ENCODE data around the gene NSDHL.

NSDHL gene

GRCh38 chrX:152842772-152843338, 12.0 kb downstream of the NSDHL start:
- no peak overlapping the region for H3K4me3 ChIP-seq (ENCODE audit: low read length)
- no peak for DNase-seq (ENCODE audit: low read depth, low spot score)

DNA sequence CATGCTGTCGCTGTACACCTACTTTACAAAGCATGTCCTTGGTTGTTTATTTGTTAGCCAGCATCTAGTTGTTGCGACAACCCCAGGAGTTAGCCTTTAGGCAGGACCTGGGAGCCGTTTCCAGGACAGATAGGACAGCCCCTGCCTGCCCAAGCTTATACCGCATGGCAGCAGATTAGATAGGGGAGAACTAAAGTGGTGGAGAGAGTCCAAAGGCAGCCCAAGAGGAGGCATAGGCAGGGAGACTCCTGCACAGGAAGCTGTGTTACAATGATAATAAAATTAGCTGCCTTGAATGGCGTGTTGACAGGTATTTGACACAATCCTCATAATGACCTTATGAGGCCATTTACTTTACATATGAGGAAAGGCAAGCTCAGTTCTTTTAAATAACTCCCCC, 13.0 kb downstream of the NSDHL start:
- no peak overlapping the region for H3K4me3 ChIP-seq (ENCODE audit: low read length)
- no peak for DNase-seq (ENCODE audit: low read depth, low spot score)

- DNase-seq (ENCODE audit: low read depth, low spot score) = no peak
- no peak overlapping the region for H3K4me3 ChIP-seq (ENCODE audit: low read length)
Measured at GRCh38 chrX:152844256-152844655, 13.4 kb downstream of the NSDHL start.

GRCh38 chrX:152845618-152846240, 14.9 kb downstream of the NSDHL start:
- DNase-seq (ENCODE audit: low read depth, low spot score) = no peak

GRCh38 chrX:152847281-152847680, 16.4 kb downstream of the NSDHL start:
- no peak for DNase-seq (ENCODE audit: low read depth, low spot score)
- H3K4me3 ChIP-seq (ENCODE audit: low read length) = no peak overlapping the region

More at GRCh38 chrX:152845618-152846240, 14.9 kb downstream of the NSDHL start:
- H3K4me3 ChIP-seq (ENCODE audit: low read length) = no peak overlapping the region

DNA sequence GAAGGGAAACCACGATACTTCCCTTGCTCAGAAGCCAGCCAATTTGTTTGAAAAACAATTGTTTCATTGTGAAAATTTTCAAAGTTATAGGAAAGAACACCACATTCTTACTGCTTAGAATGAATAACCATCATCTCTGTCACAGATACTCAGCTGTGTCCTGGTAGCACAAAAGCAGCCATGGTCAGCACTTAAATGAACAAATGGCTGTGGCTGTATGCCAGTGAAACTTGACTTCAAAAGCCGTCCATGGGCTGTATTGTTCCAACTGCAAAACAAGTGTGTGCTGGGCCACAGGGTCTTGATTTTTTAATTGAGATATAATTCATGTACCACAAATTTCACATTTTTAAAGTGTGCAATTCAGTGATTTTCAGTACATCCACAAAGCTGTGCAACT, 19.6 kb downstream of the NSDHL start:
- DNase-seq (ENCODE audit: low read depth, low spot score) = no peak
- H3K4me3 ChIP-seq (ENCODE audit: low read length) = no peak overlapping the region

DNA sequence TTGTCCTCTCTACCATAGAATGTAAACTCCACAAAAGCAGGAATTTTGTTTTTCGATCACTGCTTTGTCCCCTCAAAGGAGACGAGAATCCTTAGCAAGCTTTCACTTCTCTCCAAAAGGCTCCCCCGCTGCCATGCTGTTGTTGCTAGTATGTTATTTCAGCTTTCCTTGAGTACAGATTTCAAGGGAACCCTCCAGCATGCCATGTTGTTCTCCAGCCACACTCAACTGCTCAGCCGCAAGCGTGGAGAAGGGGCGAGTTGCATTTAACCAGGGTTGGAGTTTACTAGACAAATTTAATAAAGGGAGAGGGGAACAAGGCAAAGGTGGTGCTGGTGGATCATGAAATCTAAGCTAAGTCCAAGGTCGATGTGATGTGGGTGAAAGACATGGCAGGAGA, 23.1 kb downstream of the NSDHL start:
- no peak overlapping the region for H3K4me3 ChIP-seq (ENCODE audit: low read length)
- no peak for DNase-seq (ENCODE audit: low read depth, low spot score)

DNA sequence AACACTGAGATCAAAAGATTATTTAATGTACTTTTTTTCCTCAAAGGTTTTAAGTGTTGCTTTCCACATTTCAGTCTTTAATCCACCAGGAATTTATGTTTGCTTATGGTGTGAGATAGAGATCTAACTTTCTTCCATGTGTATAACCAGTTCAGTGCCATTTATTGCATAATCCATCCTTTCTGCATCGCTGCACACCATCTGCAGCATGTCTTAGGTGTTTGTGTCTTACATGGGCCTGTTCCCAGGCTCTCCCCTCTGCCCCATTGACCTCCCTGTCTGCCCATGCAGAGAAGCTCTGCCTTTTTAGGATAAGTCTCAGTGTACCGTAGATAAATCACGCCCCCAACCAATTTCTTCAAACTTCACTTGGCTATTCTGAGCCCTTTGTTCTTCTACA, 30.3 kb downstream of the NSDHL start:
- DNase-seq (ENCODE audit: low read depth, low spot score) = no peak
- H3K4me3 ChIP-seq (ENCODE audit: low read length) = no peak overlapping the region

GRCh38 chrX:152861826-152862225, 31.0 kb downstream of the NSDHL start:
- no peak for DNase-seq (ENCODE audit: low read depth, low spot score)
- no peak overlapping the region for H3K4me3 ChIP-seq (ENCODE audit: low read length)

DNA sequence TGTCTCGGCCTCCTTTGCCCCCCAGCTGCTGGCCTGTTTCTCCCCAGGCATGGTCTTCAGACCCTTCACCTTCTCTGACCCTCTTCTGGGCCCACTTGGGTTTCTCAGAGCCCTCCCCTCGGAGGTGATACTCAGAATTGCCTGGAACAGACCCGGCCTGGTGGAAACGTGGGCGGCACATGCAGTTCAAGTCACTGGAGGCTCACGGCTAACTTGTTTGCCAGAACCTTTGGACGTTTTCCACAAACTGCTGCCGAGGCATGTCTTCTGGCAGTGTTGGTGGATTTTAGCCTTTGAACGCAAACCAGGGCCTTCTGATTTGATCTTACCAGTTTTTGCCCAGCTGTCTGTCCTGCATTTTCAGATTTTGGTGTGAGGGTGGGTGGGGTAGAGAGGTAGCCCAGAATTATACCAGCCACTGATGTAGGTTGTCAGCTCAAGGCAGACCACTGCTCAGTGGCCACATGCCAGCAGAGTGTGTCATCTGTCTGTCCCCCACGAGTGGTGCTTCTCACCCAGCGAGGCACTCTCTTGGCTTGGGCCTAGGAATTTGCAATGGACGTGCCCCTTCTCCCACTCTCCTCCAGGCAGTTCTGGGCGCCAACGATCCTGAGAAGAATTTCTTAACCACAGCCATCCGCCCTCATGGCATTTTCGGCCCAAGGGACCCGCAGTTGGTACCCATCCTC, 34.5 kb downstream of the NSDHL start:
- no peak overlapping the region for H3K4me3 ChIP-seq (ENCODE audit: low read length)
- DNase-seq (ENCODE audit: low read depth, low spot score) = no peak

DNA sequence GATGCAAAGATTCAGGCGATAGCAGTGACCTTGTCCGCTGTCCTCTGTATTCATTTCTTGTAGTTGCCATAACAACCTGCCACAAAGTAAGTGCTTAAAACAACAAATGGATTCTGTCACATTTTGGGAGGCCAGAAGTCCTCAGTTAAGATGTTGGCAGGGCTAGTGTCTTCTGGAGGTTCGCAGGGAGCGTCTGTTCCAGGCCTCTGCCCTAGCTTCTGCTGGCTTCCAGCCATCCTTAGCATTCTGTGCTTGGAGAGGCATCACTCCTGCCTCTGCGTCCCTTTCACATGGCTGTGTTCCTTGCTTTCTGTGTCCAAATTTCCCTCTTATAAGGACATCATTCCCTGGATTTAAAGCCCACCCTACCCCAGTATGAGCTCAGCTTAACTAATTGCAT, 35.5 kb downstream of the NSDHL start:
- DNase-seq (ENCODE audit: low read depth, low spot score) = no peak
- no peak overlapping the region for H3K4me3 ChIP-seq (ENCODE audit: low read length)

DNA sequence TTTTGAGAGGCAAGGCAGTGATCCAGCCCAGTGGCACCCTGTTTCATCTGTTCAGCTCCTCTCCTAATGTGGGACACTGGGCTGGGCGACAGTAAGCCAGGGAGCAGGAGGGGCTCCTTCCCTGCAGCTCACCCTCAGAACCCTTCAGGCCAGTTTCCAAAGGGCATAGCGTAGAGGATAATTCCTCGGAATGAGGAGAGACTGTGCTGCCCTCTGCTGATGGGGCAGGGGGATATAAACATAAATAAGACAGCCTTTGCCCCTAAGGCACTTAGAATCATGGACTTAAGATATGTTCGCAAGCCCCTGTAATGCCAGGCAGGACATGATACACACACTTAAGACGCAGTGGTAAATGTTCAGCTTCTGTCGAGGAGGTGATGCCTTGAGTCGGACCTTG, 39.1 kb downstream of the NSDHL start:
- H3K4me3 ChIP-seq (ENCODE audit: low read length) = no peak overlapping the region
- DNase-seq (ENCODE audit: low read depth, low spot score) = no peak

GRCh38 chrX:152871260-152871659, 40.4 kb downstream of the NSDHL start:
- H3K4me3 ChIP-seq (ENCODE audit: low read length) = no peak overlapping the region

DNA sequence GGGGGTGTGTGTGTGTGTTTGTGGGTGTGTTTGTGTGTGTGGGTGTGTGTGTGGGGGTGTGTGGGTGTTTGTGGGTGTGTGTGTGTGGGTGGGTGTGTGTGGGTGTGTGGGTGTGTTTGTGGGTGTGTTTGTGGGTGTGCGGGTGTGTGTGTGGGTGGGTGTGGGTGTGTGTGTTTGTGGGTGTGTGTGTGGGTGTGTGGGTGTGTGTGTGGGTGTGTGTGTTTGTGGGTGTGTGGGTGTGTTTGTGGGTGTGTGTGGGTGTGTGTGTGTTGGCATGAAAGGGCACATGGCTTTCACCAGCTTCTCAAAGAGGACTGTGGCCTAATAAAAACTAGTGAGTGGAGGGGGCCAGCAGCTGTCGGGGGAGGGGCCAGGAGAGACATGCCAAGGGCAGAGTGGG, 41.7 kb downstream of the NSDHL start:
- no peak for DNase-seq (ENCODE audit: low read depth, low spot score)
- no peak overlapping the region for H3K4me3 ChIP-seq (ENCODE audit: low read length)

More at GRCh38 chrX:152871260-152871659, 40.4 kb downstream of the NSDHL start:
- no peak for DNase-seq (ENCODE audit: low read depth, low spot score)

- no peak overlapping the region for H3K4me3 ChIP-seq (ENCODE audit: low read length)
- no peak for DNase-seq (ENCODE audit: low read depth, low spot score)
Measured at GRCh38 chrX:152873361-152873760, 42.5 kb downstream of the NSDHL start.

GRCh38 chrX:152876931-152877840, 46.3 kb downstream of the NSDHL start:
- H3K4me3 ChIP-seq (ENCODE audit: low read length) = no peak overlapping the region
- no peak for DNase-seq (ENCODE audit: low read depth, low spot score)

DNA sequence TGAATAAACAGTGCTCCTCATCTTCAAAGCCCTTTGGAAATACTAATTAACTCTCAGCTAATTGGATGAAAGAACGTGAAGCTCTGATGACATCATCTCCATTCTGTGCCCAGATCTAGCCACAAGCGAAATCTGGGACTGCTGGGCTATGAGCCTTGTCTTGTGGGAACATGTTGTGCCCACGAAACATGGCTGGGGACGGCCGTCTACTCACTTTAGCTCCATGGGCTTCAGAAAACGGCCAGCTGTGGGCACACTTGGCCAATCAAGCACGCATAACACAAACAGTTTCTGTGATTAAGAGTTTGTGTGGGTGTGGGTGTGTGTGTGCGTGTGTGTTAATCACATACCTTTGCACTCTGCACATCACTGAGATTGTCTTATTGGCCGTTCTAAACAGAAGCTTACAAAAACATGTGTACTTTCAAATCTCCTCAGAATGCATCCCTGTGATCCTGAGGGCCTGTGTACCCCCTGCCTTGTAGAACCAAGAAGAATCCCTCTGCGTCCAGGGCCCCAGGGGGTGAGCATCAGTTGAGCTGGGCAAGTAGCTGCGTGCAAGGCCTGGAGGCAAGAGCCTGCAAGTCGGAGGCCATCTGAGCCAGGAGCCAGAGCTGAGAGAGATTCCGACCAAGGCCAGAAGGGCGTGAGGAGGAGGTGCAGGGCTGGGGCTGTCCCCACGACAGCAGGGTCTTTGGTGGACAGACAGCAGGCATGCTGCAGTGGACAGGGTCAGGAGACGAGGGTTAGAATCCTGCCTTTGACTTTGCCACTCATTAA, 48.3 kb downstream of the NSDHL start:
- H3K4me3 ChIP-seq (ENCODE audit: low read length) = no peak overlapping the region
- no peak for DNase-seq (ENCODE audit: low read depth, low spot score)

GRCh38 chrX:152881289-152881688, 50.4 kb downstream of the NSDHL start:
- no peak overlapping the region for H3K4me3 ChIP-seq (ENCODE audit: low read length)
- DNase-seq (ENCODE audit: low read depth, low spot score) = no peak

DNA sequence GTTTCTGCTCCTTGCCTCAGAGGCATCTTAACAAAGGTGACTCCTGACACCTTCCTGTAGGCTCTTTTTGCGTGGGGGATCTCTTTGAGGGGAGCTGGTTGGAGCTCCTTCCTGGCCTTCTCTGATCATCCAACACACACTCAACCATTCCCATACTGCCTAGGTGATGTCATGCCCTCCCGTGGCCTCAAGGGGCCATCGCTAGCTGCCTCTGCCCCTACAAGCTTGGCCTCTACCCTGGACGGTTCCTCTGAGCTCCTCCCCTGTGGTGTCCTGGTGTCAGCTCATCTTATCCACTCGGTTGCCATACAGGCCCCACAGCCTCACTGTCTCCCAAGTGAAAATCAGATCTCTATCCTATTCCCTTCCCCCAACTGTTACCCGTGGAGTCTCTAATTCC, 53.3 kb downstream of the NSDHL start:
- DNase-seq (ENCODE audit: low read depth, low spot score) = no peak
- H3K4me3 ChIP-seq (ENCODE audit: low read length) = no peak overlapping the region
